GM12892 (cell line): Measurements from ENCODE around the gene GARNL3.

ENCODE experiments used
- POLR2A ChIP-seq: IDR thresholded peaks from 2 replicates; pipeline ENCODE4 v1.6.1; 2011; ENCODE audit warnings: low read depth, low read length, control low read depth
- POLR2AphosphoS5 ChIP-seq: IDR thresholded peaks from 2 replicates; pipeline ENCODE4 v1.6.1; 2011; ENCODE audit warnings: low read depth, low read length, control low read depth
- TAF1 ChIP-seq: IDR thresholded peaks from 2 replicates; pipeline ENCODE4 v1.6.1; 2011; ENCODE audit warnings: low read depth, mild to moderate bottlenecking, control low read depth, low read length, borderline replicate concordance

- TF ChIP-seq TAF1 = no peak
- TF ChIP-seq POLR2AphosphoS5 = no peak
- no peak for TF ChIP-seq POLR2A
These were observed 44.3 kb downstream of the GARNL3 start for GRCh38 chr9:127308652-127309434.
